ENCODE results near the gene SLC22A2. TPM values are rescaled to one million over a fixed set of nuclear protein-coding genes. Genes with fewer than 3 reads are reported as not detected.

Gene SLC22A2
- polyA plus RNA-seq, 3 donors = not detected

- no peaks in the 10 kb centered on the region for H3K36me3 ChIP-seq (replicated peaks in 1 of 2; ENCODE audit: control insufficient read depth in 1 of 2, insufficient read depth in 2 of 2, low read length in 2 of 2)
- Mint-ChIP-seq H3K9me3 (no peaks in the 10 kb centered on the region), H3K27me3 (ENCODE audit: low read depth in 3 of 3) (peaks cover 0 to 4% (median 2%) of the 10 kb centered on the region in 3 donors), H3K4me3 (no peak overlapping the region), H3K36me3 (no peaks in the 10 kb centered on the region), H3K4me1 (no peaks in the 10 kb centered on the region), H3K27ac (no peak overlapping the region)
- H3K27me3 ChIP-seq (ENCODE audit: control insufficient read depth in 2 of 2, insufficient read depth in 2 of 2, low read length in 2 of 2) = no peaks in the 10 kb centered on the region
- no peaks in the 10 kb centered on the region for H3K79me2 ChIP-seq (ENCODE audit: insufficient read depth, low read length)
- no peak for TF ChIP-seq CTCF (IDR thresholded peaks at IDR 0.05)
- H2AFZ ChIP-seq (ENCODE audit: insufficient read depth, low read depth, low read length, poor library complexity, severe bottlenecking) = no peak overlapping the region
- H3K27ac ChIP-seq (ENCODE audit: low read depth in 1 of 2, low read length in 2 of 2) = no peak overlapping the region
- H3K4me2 ChIP-seq (replicated peaks; ENCODE audit: extremely low read depth, low read length, poor library complexity, severe bottlenecking) = no peak overlapping the region
- intact Hi-C loops (cut with micrococcal nuclease) = no loop called here
- H3K4me1 ChIP-seq (ENCODE audit: control insufficient read depth in 1 of 2, insufficient read depth in 2 of 2, low read length in 2 of 2) = no peaks in the 10 kb centered on the region
- no peaks in the 10 kb centered on the region for H3K9me3 ChIP-seq (replicated peaks in 1 of 2; ENCODE audit: control insufficient read depth in 1 of 2, insufficient read depth in 1 of 2, low read length in 2 of 2)
- WGBS (ENCODE audit: insufficient coverage) = no CpG with 5 or more reads among the region's 1 CpG
- no peak overlapping the region for H3K4me3 ChIP-seq (replicated peaks in 1 of 3; ENCODE audit: low read depth in 2 of 3, low read length in 3 of 3)
- no peak for DNase-seq
- H4K20me1 ChIP-seq (ENCODE audit: insufficient read depth, low read length) = no peaks in the 10 kb centered on the region
- no peak overlapping the region for H3K9ac ChIP-seq (ENCODE audit: insufficient read depth, low read length, poor library complexity, severe bottlenecking)
Observed at GRCh38 chr6:160253714-160254113, 4.9 kb downstream of the SLC22A2 start.

- Mint-ChIP-seq H3K36me3 (no peaks in the 10 kb centered on the region), H3K4me3 (no peak overlapping the region), H3K27ac (no peak overlapping the region), H3K4me1 (no peaks in the 10 kb centered on the region), H3K27me3 (ENCODE audit: low read depth in 3 of 3) (peaks cover 0 to 4% (median 2%) of the 10 kb centered on the region in 3 donors), H3K9me3 (no peaks in the 10 kb centered on the region)
- Histone ChIP-seq H3K27ac (ENCODE audit: low read depth in 1 of 2, low read length in 2 of 2) (no peak overlapping the region), H4K20me1 (ENCODE audit: insufficient read depth, low read length) (no peaks in the 10 kb centered on the region), H3K4me1 (ENCODE audit: control insufficient read depth in 1 of 2, insufficient read depth in 2 of 2, low read length in 2 of 2) (no peaks in the 10 kb centered on the region), H3K36me3 (replicated peaks in 1 of 2; ENCODE audit: control insufficient read depth in 1 of 2, insufficient read depth in 2 of 2, low read length in 2 of 2) (no peaks in the 10 kb centered on the region), H3K9me3 (replicated peaks in 1 of 2; ENCODE audit: control insufficient read depth in 1 of 2, insufficient read depth in 1 of 2, low read length in 2 of 2) (no peaks in the 10 kb centered on the region), H3K4me3 (replicated peaks in 1 of 3; ENCODE audit: low read depth in 2 of 3, low read length in 3 of 3) (no peak overlapping the region), H2AFZ (ENCODE audit: insufficient read depth, low read depth, low read length, poor library complexity, severe bottlenecking) (no peak overlapping the region), H3K4me2 (replicated peaks; ENCODE audit: extremely low read depth, low read length, poor library complexity, severe bottlenecking) (no peak overlapping the region), H3K9ac (ENCODE audit: insufficient read depth, low read length, poor library complexity, severe bottlenecking) (no peak overlapping the region), H3K27me3 (ENCODE audit: control insufficient read depth in 2 of 2, insufficient read depth in 2 of 2, low read length in 2 of 2) (no peaks in the 10 kb centered on the region), H3K79me2 (ENCODE audit: insufficient read depth, low read length) (no peaks in the 10 kb centered on the region)
- intact Hi-C loops (cut with micrococcal nuclease) = no loop called here
- TF ChIP-seq CTCF (IDR thresholded peaks at IDR 0.05) = no peak
- WGBS (ENCODE audit: insufficient coverage) = no CpG with 5 or more reads among the region's 3 CpGs
- no peak for DNase-seq
Observed at GRCh38 chr6:160253292-160253691, 5.3 kb downstream of the SLC22A2 start.
